Endodermal cell (in vitro differentiated cells): ENCODE data around the gene ZNF264. TPM values are rescaled to one million over a fixed set of nuclear protein-coding genes. Genes with fewer than 3 reads are reported as not detected.
A peak's percentile ranks its signal among the peaks of the same experiment; 100 is the strongest.

Source experiments
- DNase-seq: peaks from one replicate; pipeline ENCODE4 v3.0.0-alpha.2; 2017
- H3K27ac ChIP-seq: 2 replicates; pipeline ENCODE4 v1.5.1; 2013; ENCODE audit warnings: mild to moderate bottlenecking, low read depth, low read length, moderate library complexity
- H3K27me3 ChIP-seq: 2 replicates; pipeline ENCODE4 v1.6.1; 2013; ENCODE audit warnings: mild to moderate bottlenecking, low read length, moderate library complexity; ENCODE audit not compliant: insufficient read depth, control insufficient read depth, poor library complexity, severe bottlenecking
- H3K36me3 ChIP-seq: 2 replicates; pipeline ENCODE4 v1.7.0; 2013; ENCODE audit warnings: mild to moderate bottlenecking, low read length, moderate library complexity; ENCODE audit not compliant: control insufficient read depth, insufficient read depth
- H3K4me1 ChIP-seq: one replicate; pipeline ENCODE4 v1.7.0; 2013; ENCODE audit warnings: low read length; ENCODE audit not compliant: control insufficient read depth, insufficient read depth
- H3K4me3 ChIP-seq: 2 replicates; pipeline ENCODE4 v1.5.1; 2013; ENCODE audit warnings: mild to moderate bottlenecking, low read length, moderate library complexity
- H3K9ac ChIP-seq: 2 replicates; pipeline ENCODE4 v1.6.1; 2013; ENCODE audit warnings: mild to moderate bottlenecking, low read length, moderate library complexity; ENCODE audit not compliant: poor library complexity, severe bottlenecking; ENCODE audit errors: extremely low read depth
- H3K9me3 ChIP-seq: 2 replicates; pipeline ENCODE4 v1.6.1; 2013; ENCODE audit warnings: mild to moderate bottlenecking, low read length, moderate library complexity; ENCODE audit not compliant: control insufficient read depth
- H3K27ac Mint-ChIP-seq: 2 replicates; pipeline ENCODE4 v1.8.0; 2020; ENCODE audit warnings: mixed read lengths
- H3K27me3 Mint-ChIP-seq: 2 replicates; pipeline ENCODE4 v1.8.0; 2021; ENCODE audit warnings: mild to moderate bottlenecking, mixed read lengths; ENCODE audit not compliant: insufficient read depth
- H3K36me3 Mint-ChIP-seq: 2 replicates; pipeline ENCODE4 v1.8.0; 2020; ENCODE audit warnings: low read depth, mixed read lengths
- H3K4me1 Mint-ChIP-seq: 2 replicates; pipeline ENCODE4 v1.8.0; 2020; ENCODE audit warnings: mixed read lengths
- H3K4me3 Mint-ChIP-seq: 2 replicates; pipeline ENCODE4 v1.8.0; 2020; ENCODE audit warnings: mild to moderate bottlenecking, moderate library complexity, mixed read lengths
- H3K9me3 Mint-ChIP-seq: 2 replicates; pipeline ENCODE4 v1.8.0; 2020; ENCODE audit warnings: mild to moderate bottlenecking, mixed read lengths
- CTCF ChIP-seq: fragments of 200-600 bp; sonication (generic); conservative IDR thresholded peaks from 2 replicates; pipeline ENCODE4 v1.5.0; 2021; ENCODE audit warnings: antibody characterized with exemption, mild to moderate bottlenecking
- WGBS, 2 experiments: methylation state at CpG; one replicate each; pipeline versions ENCODE4 v1.1.5 to v1.1.7; 2013; ENCODE audit warnings: missing lambda C conversion rate in 2 of 2, mixed read lengths in 1 of 2; ENCODE audit not compliant: insufficient coverage in 1 of 2, insufficient read length in 1 of 2; 5-methylcytosine and 5-hydroxymethylcytosine counted together
- total RNA-seq, 2 donors: library from RNA; stranded (reverse); fragmentation: NEBNext Ultra II Directional in 1 of 2; extraction: Animal tissue kit (Norgen Biotek cat#: 25700) in 1 of 2; gene quantifications; 2 replicates in 1 of 2; 3 replicates in 1 of 2; pipeline ENCODE4 v1.2.1, GENCODE V29; 2021

Gene ZNF264
- total RNA-seq, 2 donors from 2014 or later, result 29.8 to 38.4 TPM

- 75 to 82% methylated on average over 2 to 3 of the region's 3 CpGs for WGBS, 2 experiments
- Histone ChIP-seq H3K36me3 (peaks cover 4% of the 10 kb centered on the region), H3K9me3 (no peaks in the 10 kb centered on the region), H3K4me1 (peaks cover 5% of the 10 kb centered on the region), H3K9ac (no peak overlapping the region), H3K27me3 (no peaks in the 10 kb centered on the region), H3K27ac (no peak overlapping the region), H3K4me3 (no peak overlapping the region)
- TF ChIP-seq CTCF, result no peak
- H3K27ac Mint-ChIP-seq, result no peak overlapping the region
- H3K27me3 Mint-ChIP-seq, result no peaks in the 10 kb centered on the region
- no peaks in the 10 kb centered on the region for H3K9me3 Mint-ChIP-seq
- peaks cover 4% of the 10 kb centered on the region for H3K36me3 Mint-ChIP-seq
- H3K4me1 Mint-ChIP-seq, result peaks cover 16% of the 10 kb centered on the region
- H3K4me3 Mint-ChIP-seq, result no peak overlapping the region
- DNase-seq, result no peak
Observed at GRCh38 chr19:57267291-57267690, 76.0 kb downstream of the ZNF264 start.

GRCh38 chr19:57269515-57270250, 78.4 kb downstream of the ZNF264 start:
- no peak overlapping the region for H3K4me3 ChIP-seq
- Mint-ChIP-seq H3K27ac (peak overlapping the region; percentile 58), H3K4me3 (no peak overlapping the region), H3K27me3 (no peaks in the 10 kb centered on the region), H3K36me3 (peaks cover 5% of the 10 kb centered on the region), H3K4me1 (peaks cover 13% of the 10 kb centered on the region), H3K9me3 (no peaks in the 10 kb centered on the region)
- H3K36me3 ChIP-seq, result no peaks in the 10 kb centered on the region
- no peaks in the 10 kb centered on the region for H3K9me3 ChIP-seq
- H3K27ac ChIP-seq, result no peak overlapping the region
- 90 to 100% methylated on average over 4 of the region's 4 CpGs for WGBS, 2 experiments
- H3K9ac ChIP-seq, result no peak overlapping the region
- no peak for TF ChIP-seq CTCF
- DNase-seq, result no peak
- H3K27me3 ChIP-seq, result no peaks in the 10 kb centered on the region
- H3K4me1 ChIP-seq, result no peaks in the 10 kb centered on the region

GRCh38 chr19:57271280-57271679, 80.0 kb downstream of the ZNF264 start:
- H3K9ac ChIP-seq, result no peak overlapping the region
- peaks cover 13% of the 10 kb centered on the region for H3K4me1 Mint-ChIP-seq
- H3K9me3 ChIP-seq, result no peaks in the 10 kb centered on the region
- DNase-seq, result no peak
- no peaks in the 10 kb centered on the region for H3K9me3 Mint-ChIP-seq
- 90 to 93% methylated on average over 5 to 8 of the region's 8 CpGs for WGBS, 2 experiments
- H3K4me1 ChIP-seq, result no peaks in the 10 kb centered on the region
- no peak overlapping the region for H3K27ac ChIP-seq
- TF ChIP-seq CTCF, result no peak
- H3K4me3 Mint-ChIP-seq, result no peak overlapping the region
- no peaks in the 10 kb centered on the region for H3K36me3 ChIP-seq
- H3K27me3 ChIP-seq, result no peaks in the 10 kb centered on the region
- no peaks in the 10 kb centered on the region for H3K27me3 Mint-ChIP-seq
- H3K36me3 Mint-ChIP-seq, result peaks cover 5% of the 10 kb centered on the region
- no peak overlapping the region for H3K27ac Mint-ChIP-seq
- no peak overlapping the region for H3K4me3 ChIP-seq

Other genes starting within 250 kb of the ZNF264 start
- gene USP29, start 71.5 kb upstream of the ZNF264 start, total RNA-seq, result not detected
- not detected for gene ZIM3, start 46.3 kb upstream of the ZNF264 start, total RNA-seq
- not detected for gene DUXA, start 24.0 kb upstream of the ZNF264 start, total RNA-seq
- 1 to 10 TPM; 1.3 to 1.7 TPM for gene AURKC, start 39.5 kb downstream of the ZNF264 start, total RNA-seq
- 10 to 100 TPM; 16.6 to 21.1 TPM for gene ZNF805, start 49.1 kb downstream of the ZNF264 start, total RNA-seq
- 10 to 100 TPM; 63.9 to 64.0 TPM for gene ZNF460, start 89.0 kb downstream of the ZNF264 start, total RNA-seq
- gene ZNF543, start 129.0 kb downstream of the ZNF264 start, total RNA-seq, result 10 to 100 TPM in 1 of 2 donors, 1 to 10 TPM in 1; 6.2 to 13.4 TPM
- 10 to 100 TPM; 11.6 to 12.3 TPM for gene ZNF304, start 159.8 kb downstream of the ZNF264 start, total RNA-seq
- 1 to 10 TPM; 9.2 to 9.5 TPM for gene TRAPPC2B, start 172.1 kb downstream of the ZNF264 start, total RNA-seq
- 1 to 10 TPM; 1.5 to 3.5 TPM for gene ZNF547, start 172.1 kb downstream of the ZNF264 start, total RNA-seq
- 10 to 100 TPM; 15.2 to 15.5 TPM for gene ZNF548, start 198.4 kb downstream of the ZNF264 start, total RNA-seq
- 1 to 10 TPM; 7.6 to 9.2 TPM for gene ZNF17, start 219.7 kb downstream of the ZNF264 start, total RNA-seq
- 10 to 100 TPM; 25.0 to 28.5 TPM for gene ZNF749, start 243.8 kb downstream of the ZNF264 start, total RNA-seq